DND-41 (cell line): Measurements from ENCODE around the gene MET.

ENCODE experiments used
- ATAC-seq: fragments of 200-7000 bp; cut with Tn5 transposase; 3 replicates; pipeline ENCODE4 v1.9.1; 2021; ENCODE audit warnings: low read depth; ENCODE audit not compliant: insufficient read depth
- DNase-seq: peaks from one replicate; pipeline ENCODE4 v3.0.0-alpha.2; 2020
- H2AFZ ChIP-seq: 2 replicates; pipeline ENCODE4 v1.6.0; 2012; ENCODE audit warnings: low read depth, low read length
- H3K27ac ChIP-seq: 2 replicates; pipeline ENCODE4 v1.5.1; 2012; ENCODE audit warnings: low read length, inconsistent platforms
- H3K27me3 ChIP-seq: fragments of 200-600 bp; sonication (generic); 2 replicates; pipeline ENCODE4 v1.6.0; 2012; ENCODE audit warnings: low read length, mild to moderate bottlenecking, inconsistent platforms; ENCODE audit not compliant: insufficient read depth, poor library complexity
- H3K36me3 ChIP-seq: 2 replicates; pipeline ENCODE4 v1.5.1; 2012; ENCODE audit warnings: low read length, inconsistent platforms; ENCODE audit not compliant: insufficient read depth
- H3K4me1 ChIP-seq: 2 replicates; pipeline ENCODE4 v1.5.1; 2012; ENCODE audit warnings: mild to moderate bottlenecking, low read length; ENCODE audit not compliant: insufficient read depth
- H3K4me2 ChIP-seq: 2 replicates; pipeline ENCODE4 v1.6.0; 2012; ENCODE audit warnings: mild to moderate bottlenecking, moderate library complexity, low read length, inconsistent platforms; ENCODE audit not compliant: insufficient read depth
- H3K4me3 ChIP-seq, 2 experiments: fragments of 200-600 bp in 1 of 2; shearing (Covaris generic) in 1 of 2; 2 replicates each; pipeline ENCODE4 v1.5.1; 2012 to 2016; ENCODE audit warnings: inconsistent platforms in 2 of 2, low read length in 2 of 2, mild to moderate bottlenecking in 2 of 2, low read depth in 1 of 2, moderate library complexity in 1 of 2
- H3K79me2 ChIP-seq: 2 replicates; pipeline ENCODE4 v1.6.0; 2012; ENCODE audit warnings: low read length, inconsistent platforms; ENCODE audit not compliant: insufficient read depth
- H3K9ac ChIP-seq: 2 replicates; pipeline ENCODE4 v1.6.0; 2012; ENCODE audit warnings: low read depth, mild to moderate bottlenecking, inconsistent platforms, low read length, moderate library complexity
- H3K9me3 ChIP-seq: 2 replicates; pipeline ENCODE4 v1.5.1; 2012; ENCODE audit warnings: low read length, moderate library complexity, mild to moderate bottlenecking, inconsistent platforms; ENCODE audit not compliant: insufficient read depth, severe bottlenecking
- H4K20me1 ChIP-seq: 2 replicates; pipeline ENCODE4 v1.6.0; 2012; ENCODE audit warnings: low read length; ENCODE audit not compliant: insufficient read depth
- CTCF ChIP-seq: IDR thresholded peaks from 2 replicates; pipeline ENCODE4 v1.5.1; 2012; ENCODE audit warnings: borderline replicate concordance, low read length, moderate library complexity, mild to moderate bottlenecking; ENCODE audit not compliant: poor library complexity, severe bottlenecking; ENCODE audit errors: extremely low read depth
- EZH2 ChIP-seq: IDR thresholded peaks from 3 replicates; pipeline ENCODE4 v1.6.1; 2012; ENCODE audit warnings: borderline replicate concordance, low read depth, mild to moderate bottlenecking, moderate library complexity, low read length, inconsistent platforms; ENCODE audit not compliant: severe bottlenecking

The MET gene

GRCh38 chr7:116630357-116630756 is 41.6 kb upstream of the MET start:
- ATAC-seq (no peak), DNase-seq (no peak)
- no peaks in the 10 kb centered on the region for H3K4me1 ChIP-seq
- TF ChIP-seq CTCF: no peak
- TF ChIP-seq EZH2: no peak
- no peaks in the 10 kb centered on the region for H3K36me3 ChIP-seq
- H3K9me3 ChIP-seq: no peaks in the 10 kb centered on the region
- H3K27me3 ChIP-seq: peaks cover 18% of the 10 kb centered on the region
- H3K9ac ChIP-seq: no peak overlapping the region
- no peak overlapping the region for H2AFZ ChIP-seq
- H3K4me2 ChIP-seq: no peak overlapping the region
- no peaks in the 10 kb centered on the region for H3K79me2 ChIP-seq
- no peak overlapping the region for H3K27ac ChIP-seq
- no peaks in the 10 kb centered on the region for H4K20me1 ChIP-seq
- no peak overlapping the region for H3K4me3 ChIP-seq

GRCh38 chr7:116630932-116631671 is 40.9 kb upstream of the MET start:
- Histone ChIP-seq H3K4me3 (no peak overlapping the region), H3K4me2 (no peak overlapping the region), H4K20me1 (no peaks in the 10 kb centered on the region), H3K36me3 (no peaks in the 10 kb centered on the region), H3K79me2 (no peaks in the 10 kb centered on the region), H3K27ac (no peak overlapping the region), H3K9me3 (no peaks in the 10 kb centered on the region), H3K4me1 (no peaks in the 10 kb centered on the region), H3K27me3 (peaks cover 18% of the 10 kb centered on the region), H3K9ac (no peak overlapping the region), H2AFZ (no peak overlapping the region)
- ATAC-seq (no peak), DNase-seq (no peak)
- no peak for TF ChIP-seq CTCF
- TF ChIP-seq EZH2: no peak

GRCh38 chr7:116631676-116632075 is 40.3 kb upstream of the MET start:
- Histone ChIP-seq H3K4me1 (no peaks in the 10 kb centered on the region), H3K4me3 (no peak overlapping the region), H2AFZ (no peak overlapping the region), H3K9me3 (no peaks in the 10 kb centered on the region), H3K4me2 (no peak overlapping the region), H3K27ac (no peak overlapping the region), H4K20me1 (no peaks in the 10 kb centered on the region), H3K79me2 (no peaks in the 10 kb centered on the region), H3K36me3 (no peaks in the 10 kb centered on the region), H3K9ac (no peak overlapping the region), H3K27me3 (peaks cover 15% of the 10 kb centered on the region)
- TF ChIP-seq EZH2 (no peak), CTCF (no peak)
- DNase-seq (no peak), ATAC-seq (no peak)
